NT2/D1 (cell line): ENCODE data around the gene SYNDIG1.

Source experiments
- DNase-seq: peaks from one replicate; pipeline ENCODE4 v3.0.0-alpha.2; 2011; ENCODE audit warnings: low read depth, low spot score
- H3K27me3 ChIP-seq: 2 replicates; pipeline ENCODE4 v1.6.0; 2011; ENCODE audit warnings: mild to moderate bottlenecking; ENCODE audit not compliant: insufficient read length, insufficient read depth
- H3K36me3 ChIP-seq: 2 replicates; pipeline ENCODE4 v1.6.1; 2011; ENCODE audit warnings: mild to moderate bottlenecking, low read length, mixed read lengths; ENCODE audit not compliant: insufficient read depth, insufficient read length
- H3K4me1 ChIP-seq: 2 replicates; pipeline ENCODE4 v1.5.1; 2011; ENCODE audit not compliant: insufficient read depth, insufficient read length
- H3K4me3 ChIP-seq: 2 replicates; pipeline ENCODE4 v1.5.1; 2011; ENCODE audit warnings: low read depth; ENCODE audit not compliant: insufficient read length
- H3K9ac ChIP-seq: 2 replicates; pipeline ENCODE4 v1.6.0; 2011; ENCODE audit warnings: low read depth; ENCODE audit not compliant: insufficient read length
- H3K9me3 ChIP-seq: 2 replicates; pipeline ENCODE4 v1.5.1; 2011; ENCODE audit warnings: mild to moderate bottlenecking, low read length; ENCODE audit not compliant: insufficient read depth
- SUZ12 ChIP-seq: IDR thresholded peaks from 2 replicates; pipeline ENCODE4 v1.6.1; 2011; ENCODE audit not compliant: insufficient read length, insufficient read depth; ENCODE audit errors: extremely low read depth
- YY1 ChIP-seq: IDR thresholded peaks from 2 replicates; pipeline ENCODE4 v1.6.1; 2011; ENCODE audit not compliant: insufficient read length, insufficient read depth
- ZNF274 ChIP-seq: IDR thresholded peaks from 2 replicates; pipeline ENCODE4 v1.6.1; 2011; ENCODE audit warnings: mild to moderate bottlenecking, low read depth, low read length

Gene SYNDIG1

GRCh38 chr20:24425523-24426135 lies 43.8 kb upstream of the SYNDIG1 start:
- H3K36me3 ChIP-seq, result no peaks in the 10 kb centered on the region
- no peak overlapping the region for H3K9ac ChIP-seq
- TF ChIP-seq SUZ12 (no peak), YY1 (no peak), ZNF274 (no peak)
- no peaks in the 10 kb centered on the region for H3K4me1 ChIP-seq
- no peak for DNase-seq
- H3K9me3 ChIP-seq, result no peaks in the 10 kb centered on the region; the same call in 1 of the 2 replicates
- no peaks in the 10 kb centered on the region for H3K27me3 ChIP-seq
- H3K4me3 ChIP-seq, result no peak overlapping the region

GRCh38 chr20:24431279-24432045 lies 38.0 kb upstream of the SYNDIG1 start:
- no peaks in the 10 kb centered on the region for H3K36me3 ChIP-seq
- H3K27me3 ChIP-seq, result no peaks in the 10 kb centered on the region
- H3K9ac ChIP-seq, result no peak overlapping the region
- no peak for TF ChIP-seq ZNF274
- TF ChIP-seq YY1, result no peak
- no peak for TF ChIP-seq SUZ12
- H3K4me3 ChIP-seq, result no peak overlapping the region
- H3K9me3 ChIP-seq, result no peaks in the 10 kb centered on the region; the same call in 1 of the 2 replicates
- no peak for DNase-seq
- no peaks in the 10 kb centered on the region for H3K4me1 ChIP-seq

GRCh38 chr20:24432046-24432442 lies 37.4 kb upstream of the SYNDIG1 start:
- Histone ChIP-seq H3K9ac (no peak overlapping the region), H3K4me3 (no peak overlapping the region), H3K4me1 (no peaks in the 10 kb centered on the region), H3K27me3 (no peaks in the 10 kb centered on the region), H3K36me3 (no peaks in the 10 kb centered on the region), H3K9me3 (no peaks in the 10 kb centered on the region; the same call in 1 of the 2 replicates)
- no peak for DNase-seq
- TF ChIP-seq ZNF274, result no peak
- no peak for TF ChIP-seq YY1
- no peak for TF ChIP-seq SUZ12

GRCh38 chr20:24436160-24436559 lies 33.3 kb upstream of the SYNDIG1 start:
- H3K9ac ChIP-seq, result no peak overlapping the region
- H3K4me3 ChIP-seq, result no peak overlapping the region
- no peak for TF ChIP-seq YY1
- TF ChIP-seq ZNF274, result no peak
- no peak for TF ChIP-seq SUZ12
- no peak for DNase-seq
- no peaks in the 10 kb centered on the region for H3K27me3 ChIP-seq
- H3K9me3 ChIP-seq, result no peaks in the 10 kb centered on the region
- H3K36me3 ChIP-seq, result no peaks in the 10 kb centered on the region
- no peaks in the 10 kb centered on the region for H3K4me1 ChIP-seq

- DNase-seq, result no peak
- H3K27me3 ChIP-seq, result no peaks in the 10 kb centered on the region
- H3K4me1 ChIP-seq, result peaks cover 2% of the 10 kb centered on the region
- no peak overlapping the region for H3K9ac ChIP-seq
- no peak overlapping the region for H3K4me3 ChIP-seq
- H3K36me3 ChIP-seq, result no peaks in the 10 kb centered on the region
- H3K9me3 ChIP-seq, result no peaks in the 10 kb centered on the region
- TF ChIP-seq ZNF274, result no peak
- no peak for TF ChIP-seq YY1
- no peak for TF ChIP-seq SUZ12
Measured at GRCh38 chr20:24437196-24438082, 32.0 kb upstream of the SYNDIG1 start.

DNA sequence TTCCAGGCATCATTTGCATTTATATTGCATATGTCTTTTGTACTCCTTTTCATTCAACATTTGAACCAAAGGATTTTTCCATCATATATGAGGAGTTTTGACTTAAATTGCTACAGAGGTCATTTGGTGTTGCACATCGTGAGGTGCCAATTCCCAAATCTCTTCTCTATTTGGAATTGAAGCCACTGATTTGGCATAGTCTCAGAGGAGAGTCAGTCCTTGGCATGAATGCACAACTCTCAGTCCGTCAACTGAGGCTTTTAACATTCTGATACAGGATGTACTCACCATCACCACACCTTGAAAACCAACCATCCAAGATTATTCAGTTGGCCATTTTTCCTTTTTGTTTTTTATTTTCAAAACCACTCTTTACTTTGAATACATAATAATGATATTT lies 31.1 kb upstream of the SYNDIG1 start:
- DNase-seq, result no peak
- H3K9me3 ChIP-seq, result no peaks in the 10 kb centered on the region
- no peaks in the 10 kb centered on the region for H3K27me3 ChIP-seq
- TF ChIP-seq ZNF274, result no peak
- no peak for TF ChIP-seq YY1
- no peak for TF ChIP-seq SUZ12
- no peak overlapping the region for H3K9ac ChIP-seq
- H3K4me3 ChIP-seq, result no peak overlapping the region
- H3K36me3 ChIP-seq, result no peaks in the 10 kb centered on the region
- peaks cover 2% of the 10 kb centered on the region for H3K4me1 ChIP-seq

DNA sequence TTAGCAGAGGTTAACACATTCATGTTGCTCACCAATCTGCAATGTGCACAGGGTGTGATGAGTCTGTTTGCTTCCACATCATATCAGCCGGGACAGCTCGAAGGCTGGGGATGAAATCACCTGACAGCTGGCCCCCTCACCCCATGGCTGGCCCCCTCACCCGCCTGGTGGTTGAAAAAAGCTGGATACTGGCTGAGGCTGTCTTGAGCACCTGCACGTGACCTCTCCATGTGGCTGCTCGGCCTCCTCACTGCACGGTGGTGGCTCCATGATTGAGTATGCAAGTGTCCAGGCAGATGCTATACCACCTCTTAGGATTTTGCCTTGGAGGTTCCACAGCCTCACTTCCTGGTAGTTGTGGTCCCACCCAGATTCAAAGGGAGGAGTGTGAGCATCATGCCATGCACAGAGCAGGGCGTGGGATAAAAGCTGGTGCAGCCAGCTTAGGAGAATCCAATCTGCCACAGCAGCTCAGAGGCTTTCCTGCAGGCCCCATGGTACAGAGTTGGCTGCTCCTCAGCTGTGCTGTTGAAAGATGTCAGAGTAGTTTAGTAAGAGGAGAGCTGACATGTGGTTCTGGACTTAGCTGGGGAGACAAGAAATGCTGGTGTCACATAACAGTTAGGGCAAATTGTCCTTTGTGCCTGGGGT lies 29.6 kb upstream of the SYNDIG1 start:
- peaks cover 7% of the 10 kb centered on the region for H3K4me1 ChIP-seq
- H3K9ac ChIP-seq, result no peak overlapping the region
- no peaks in the 10 kb centered on the region for H3K36me3 ChIP-seq
- DNase-seq, result no peak
- no peak for TF ChIP-seq YY1
- no peak for TF ChIP-seq ZNF274
- TF ChIP-seq SUZ12, result no peak
- H3K9me3 ChIP-seq, result no peaks in the 10 kb centered on the region
- no peak overlapping the region for H3K4me3 ChIP-seq
- H3K27me3 ChIP-seq, result no peaks in the 10 kb centered on the region
